ENCODE measurements around the gene NTN1. TPM values are rescaled to one million over a fixed set of nuclear protein-coding genes. Genes with fewer than 3 reads are reported as not detected.

The NTN1 gene
- total RNA-seq, 1 donor from 2014 or later = 60.3 TPM

DNA sequence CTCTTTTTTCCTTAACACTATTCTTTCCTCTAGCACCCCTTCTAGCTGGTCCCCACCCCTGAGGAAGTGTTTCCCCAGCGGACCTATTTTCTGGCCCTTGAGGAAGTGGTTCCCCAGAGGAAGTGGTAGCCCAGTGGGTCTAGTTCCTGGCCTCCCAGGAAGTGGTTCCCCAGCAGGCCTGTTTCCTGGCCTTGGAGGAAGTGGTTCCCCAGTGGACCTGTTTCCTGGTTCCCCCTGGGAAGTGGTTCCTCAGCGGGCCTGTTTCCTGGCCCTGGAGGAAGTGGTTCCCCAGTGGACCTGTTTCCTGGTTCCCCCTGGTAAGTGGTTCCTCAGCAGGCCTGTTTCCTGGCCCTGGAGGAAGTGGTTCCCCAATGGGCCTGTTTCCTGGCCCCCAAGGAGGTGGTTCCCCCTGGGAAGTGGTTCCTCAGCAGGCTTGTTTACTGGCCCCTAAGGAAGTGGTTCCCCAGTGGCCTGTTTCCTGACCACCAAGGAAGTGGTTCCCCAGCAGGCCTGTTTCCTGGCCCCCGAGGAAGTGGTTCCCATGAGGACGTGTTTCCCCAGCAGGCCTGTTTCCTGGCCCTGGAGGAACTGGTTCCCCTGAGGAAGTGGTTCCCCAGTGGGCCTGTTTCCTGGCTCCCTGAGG is 58.3 kb downstream of the NTN1 start:
- Histone ChIP-seq H3K4me1 (peaks cover 6% of the 10 kb centered on the region), H3K27me3 (ENCODE audit: low read depth) (no peaks in the 10 kb centered on the region), H3K27ac (replicated peaks) (no peak overlapping the region), H3K36me3 (no peaks in the 10 kb centered on the region), H3K4me3 (no peak overlapping the region), H3K9me3 (replicated peaks) (no peaks in the 10 kb centered on the region)
- TF ChIP-seq, protein P1, sequence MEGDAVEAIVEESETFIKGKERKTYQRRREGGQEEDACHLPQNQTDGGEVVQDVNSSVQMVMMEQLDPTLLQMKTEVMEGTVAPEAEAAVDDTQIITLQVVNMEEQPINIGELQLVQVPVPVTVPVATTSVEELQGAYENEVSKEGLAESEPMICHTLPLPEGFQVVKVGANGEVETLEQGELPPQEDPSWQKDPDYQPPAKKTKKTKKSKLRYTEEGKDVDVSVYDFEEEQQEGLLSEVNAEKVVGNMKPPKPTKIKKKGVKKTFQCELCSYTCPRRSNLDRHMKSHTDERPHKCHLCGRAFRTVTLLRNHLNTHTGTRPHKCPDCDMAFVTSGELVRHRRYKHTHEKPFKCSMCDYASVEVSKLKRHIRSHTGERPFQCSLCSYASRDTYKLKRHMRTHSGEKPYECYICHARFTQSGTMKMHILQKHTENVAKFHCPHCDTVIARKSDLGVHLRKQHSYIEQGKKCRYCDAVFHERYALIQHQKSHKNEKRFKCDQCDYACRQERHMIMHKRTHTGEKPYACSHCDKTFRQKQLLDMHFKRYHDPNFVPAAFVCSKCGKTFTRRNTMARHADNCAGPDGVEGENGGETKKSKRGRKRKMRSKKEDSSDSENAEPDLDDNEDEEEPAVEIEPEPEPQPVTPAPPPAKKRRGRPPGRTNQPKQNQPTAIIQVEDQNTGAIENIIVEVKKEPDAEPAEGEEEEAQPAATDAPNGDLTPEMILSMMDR (IDR thresholded peaks at IDR 0.05; ENCODE audit: borderline replicate concordance) = no peak
- intact Hi-C loops (cut with micrococcal nuclease) = no loop called here
- no peak for DNase-seq

- TF ChIP-seq, protein P1 (IDR thresholded peaks at IDR 0.05; ENCODE audit: borderline replicate concordance) = no peak
- no peaks in the 10 kb centered on the region for H3K27me3 ChIP-seq (ENCODE audit: low read depth)
- peaks cover 6% of the 10 kb centered on the region for H3K4me1 ChIP-seq
- no peak overlapping the region for H3K4me3 ChIP-seq
- H3K27ac ChIP-seq (replicated peaks) = no peak overlapping the region
- H3K9me3 ChIP-seq (replicated peaks) = no peaks in the 10 kb centered on the region
- no peaks in the 10 kb centered on the region for H3K36me3 ChIP-seq
- no peak for DNase-seq
- intact Hi-C loops (cut with micrococcal nuclease) = no loop called here
Observed at GRCh38 chr17:9080296-9080914, 59.1 kb downstream of the NTN1 start.

DNA sequence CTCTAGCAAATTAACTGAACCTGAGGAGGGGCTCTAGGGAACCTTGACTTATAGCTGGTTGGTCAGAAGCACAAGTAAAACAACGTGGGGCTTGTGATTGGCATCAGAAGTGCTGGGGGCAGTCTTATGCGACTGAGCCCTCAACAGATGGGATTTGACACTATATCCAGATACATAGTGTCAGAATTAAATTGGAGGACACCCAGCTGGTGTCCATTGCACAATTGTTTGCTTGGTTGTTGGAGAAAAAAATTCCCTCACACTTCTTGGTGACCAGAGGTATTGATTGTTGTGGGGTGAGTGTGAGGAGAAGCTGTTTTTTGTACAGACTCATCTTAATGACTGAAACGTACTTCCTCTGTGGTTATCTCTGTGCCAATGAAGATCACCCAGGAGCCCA is 59.7 kb downstream of the NTN1 start:
- no peaks in the 10 kb centered on the region for H3K9me3 ChIP-seq (replicated peaks)
- H3K27me3 ChIP-seq (ENCODE audit: low read depth) = no peaks in the 10 kb centered on the region
- DNase-seq = no peak
- no peak overlapping the region for H3K4me3 ChIP-seq
- TF ChIP-seq, protein P1 (IDR thresholded peaks at IDR 0.05; ENCODE audit: borderline replicate concordance) = no peak
- H3K27ac ChIP-seq (replicated peaks) = no peak overlapping the region
- H3K36me3 ChIP-seq = no peaks in the 10 kb centered on the region
- H3K4me1 ChIP-seq = peaks cover 6% of the 10 kb centered on the region
- intact Hi-C loops (cut with micrococcal nuclease) = no loop called here

- no peak overlapping the region for H3K27ac ChIP-seq (replicated peaks)
- H3K36me3 ChIP-seq = no peaks in the 10 kb centered on the region
- no peak for DNase-seq
- intact Hi-C loops (cut with micrococcal nuclease) = no loop called here
- peaks cover 19% of the 10 kb centered on the region for H3K4me1 ChIP-seq
- no peaks in the 10 kb centered on the region for H3K9me3 ChIP-seq (replicated peaks)
- TF ChIP-seq, protein P1 (IDR thresholded peaks at IDR 0.05; ENCODE audit: borderline replicate concordance) = no peak
- H3K27me3 ChIP-seq (ENCODE audit: low read depth) = no peaks in the 10 kb centered on the region
- no peak overlapping the region for H3K4me3 ChIP-seq
Observed at GRCh38 chr17:9086577-9086976, 65.3 kb downstream of the NTN1 start.

DNA sequence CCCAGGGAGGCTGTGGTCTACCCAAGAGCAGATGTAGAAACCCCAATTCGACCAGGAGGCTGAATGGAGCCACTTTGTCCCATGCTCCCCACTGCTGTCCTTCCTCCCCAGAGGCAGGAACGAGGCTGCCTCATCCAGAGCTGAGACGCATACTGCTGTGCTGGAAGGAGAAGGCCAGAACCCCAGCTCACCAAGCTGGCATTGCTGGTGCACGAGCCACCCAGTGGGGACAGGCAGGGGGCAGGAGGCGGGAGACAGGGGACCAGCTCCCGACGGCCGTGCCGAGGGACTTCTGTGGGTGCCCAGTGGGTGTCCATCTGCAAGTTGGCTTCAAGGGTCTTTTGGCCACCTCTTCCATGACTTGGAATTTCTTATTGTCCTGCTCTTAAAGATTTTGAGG is 66.6 kb downstream of the NTN1 start:
- no peak overlapping the region for H3K27ac ChIP-seq (replicated peaks)
- no peak for DNase-seq
- H3K9me3 ChIP-seq (replicated peaks) = no peaks in the 10 kb centered on the region
- TF ChIP-seq, protein P1 (IDR thresholded peaks at IDR 0.05; ENCODE audit: borderline replicate concordance) = no peak
- no peaks in the 10 kb centered on the region for H3K36me3 ChIP-seq
- H3K4me1 ChIP-seq = peaks cover 19% of the 10 kb centered on the region
- intact Hi-C loops (cut with micrococcal nuclease) = no loop called here
- H3K27me3 ChIP-seq (ENCODE audit: low read depth) = no peaks in the 10 kb centered on the region
- H3K4me3 ChIP-seq = no peak overlapping the region

All from left ventricle myocardium inferior (tissue), 1 donor.